Mucosa of rectum (tissue), 2 donors: ENCODE results near the gene ATP1A4.

ENCODE experiments used
- H3K27ac ChIP-seq, 2 donors: one replicate each; pipeline ENCODE4 v1.7.0; 2013; ENCODE audit warnings: inconsistent platforms in 2 of 2, low read depth in 2 of 2, low read length in 2 of 2
- H3K27me3 ChIP-seq, 2 donors: one replicate each; pipeline ENCODE4 v1.7.0; 2013; ENCODE audit warnings: low read length in 2 of 2; ENCODE audit not compliant: control insufficient read depth in 2 of 2, insufficient read depth in 2 of 2
- H3K36me3 ChIP-seq, 2 donors: one replicate each; pipeline ENCODE4 v1.7.0; 2013; ENCODE audit warnings: low read length in 2 of 2; ENCODE audit not compliant: control insufficient read depth in 2 of 2, insufficient read depth in 2 of 2
- H3K4me1 ChIP-seq, 2 donors: one replicate each; pipeline ENCODE4 v1.7.0; 2013; ENCODE audit warnings: low read length in 2 of 2, mild to moderate bottlenecking in 1 of 2; ENCODE audit not compliant: control insufficient read depth in 2 of 2, insufficient read depth in 2 of 2
- H3K4me3 ChIP-seq, 2 donors: one replicate each; pipeline ENCODE4 v1.7.0; 2013; ENCODE audit warnings: low read length in 2 of 2
- H3K9ac ChIP-seq, 2 donors: one replicate each; pipeline ENCODE4 v1.7.0; 2013; ENCODE audit warnings: low read length in 2 of 2, low read depth in 1 of 2, mild to moderate bottlenecking in 1 of 2
- H3K9me3 ChIP-seq, 2 donors: one replicate each; pipeline ENCODE4 v1.7.0; 2013; ENCODE audit warnings: low read length in 2 of 2; ENCODE audit not compliant: control insufficient read depth in 2 of 2
- donor health status: healthy.
- donor health status: Normal muscosa, but diverticular disease.

The ATP1A4 gene

GRCh38 chr1:160113407-160113806 lies 38.0 kb upstream of the ATP1A4 start:
- Histone ChIP-seq H3K4me3 (no peak overlapping the region), H3K27ac (no peak overlapping the region), H3K4me1 (no peaks in the 10 kb centered on the region), H3K27me3 (peaks cover 6 to 9% of the 10 kb centered on the region in 2 donors), H3K9me3 (no peaks in the 10 kb centered on the region), H3K9ac (no peak overlapping the region), H3K36me3 (no peaks in the 10 kb centered on the region)

GRCh38 chr1:160114085-160114484 lies 37.3 kb upstream of the ATP1A4 start:
- Histone ChIP-seq H3K27ac (no peak overlapping the region), H3K4me1 (no peaks in the 10 kb centered on the region), H3K9me3 (no peaks in the 10 kb centered on the region), H3K36me3 (no peaks in the 10 kb centered on the region), H3K4me3 (no peak overlapping the region), H3K9ac (no peak overlapping the region), H3K27me3 (peaks cover 6 to 9% of the 10 kb centered on the region in 2 donors)

GRCh38 chr1:160115545-160116282 lies 35.7 kb upstream of the ATP1A4 start, which contains the start of gene ATP1A2:
Gene ATP1A2, plus strand, starts transcription at chr1:160115759. Its CDS starts 103 bp downstream, at chr1:160115862.
- Histone ChIP-seq H3K27me3 (peaks cover 6 to 9% of the 10 kb centered on the region in 2 donors), H3K4me1 (no peaks in the 10 kb centered on the region), H3K9ac (no peak within 1 kb of the TSS), H3K9me3 (no peaks in the 10 kb centered on the region), H3K4me3 (peak within 1 kb of the TSS; percentile 24 to 42), H3K36me3 (no peaks in the 10 kb centered on the region), H3K27ac (peak within 1 kb of the TSS in 1 of 2 donors; percentile 17)

GRCh38 chr1:160116283-160117147 lies 34.9 kb upstream of the ATP1A4 start:
- Histone ChIP-seq H3K4me1 (no peaks in the 10 kb centered on the region), H3K9me3 (no peaks in the 10 kb centered on the region), H3K36me3 (no peaks in the 10 kb centered on the region), H3K27ac (peak overlapping the region in 1 of 2 donors; percentile 17), H3K27me3 (peaks cover 6 to 9% of the 10 kb centered on the region in 2 donors), H3K4me3 (peak overlapping the region; percentile 17 to 42), H3K9ac (no peak overlapping the region)

GRCh38 chr1:160117300-160117699 lies 34.1 kb upstream of the ATP1A4 start:
- Histone ChIP-seq H3K4me3 (peak overlapping the region in 1 of 2 donors; percentile 42), H3K27ac (no peak overlapping the region), H3K9ac (no peak overlapping the region), H3K36me3 (no peaks in the 10 kb centered on the region), H3K9me3 (no peaks in the 10 kb centered on the region), H3K4me1 (no peaks in the 10 kb centered on the region), H3K27me3 (peaks cover 6 to 9% of the 10 kb centered on the region in 2 donors)

- Histone ChIP-seq H3K27ac (no peak overlapping the region), H3K4me1 (no peaks in the 10 kb centered on the region), H3K4me3 (no peak overlapping the region), H3K9me3 (no peaks in the 10 kb centered on the region), H3K27me3 (peaks cover 6 to 9% of the 10 kb centered on the region in 2 donors), H3K9ac (no peak overlapping the region), H3K36me3 (no peaks in the 10 kb centered on the region)
Observed at GRCh38 chr1:160117709-160118183, 33.7 kb upstream of the ATP1A4 start.

GRCh38 chr1:160118928-160119327 lies 32.5 kb upstream of the ATP1A4 start:
- Histone ChIP-seq H3K9ac (no peak overlapping the region), H3K27me3 (peaks cover 6 to 9% of the 10 kb centered on the region in 2 donors), H3K4me3 (no peak overlapping the region), H3K9me3 (no peaks in the 10 kb centered on the region), H3K4me1 (no peaks in the 10 kb centered on the region), H3K36me3 (no peaks in the 10 kb centered on the region), H3K27ac (no peak overlapping the region)

- no peak overlapping the region for H3K4me3 ChIP-seq
- H3K4me1 ChIP-seq, result no peaks in the 10 kb centered on the region
- no peak overlapping the region for H3K27ac ChIP-seq
- H3K27me3 ChIP-seq, result peaks cover 5 to 6% of the 10 kb centered on the region in 2 donors
- H3K9ac ChIP-seq, result no peak overlapping the region
- H3K9me3 ChIP-seq, result no peaks in the 10 kb centered on the region
- no peaks in the 10 kb centered on the region for H3K36me3 ChIP-seq
Observed at GRCh38 chr1:160120797-160121196, 30.6 kb upstream of the ATP1A4 start.

- Histone ChIP-seq H3K4me1 (no peaks in the 10 kb centered on the region), H3K27ac (no peak overlapping the region), H3K9me3 (no peaks in the 10 kb centered on the region), H3K4me3 (no peak overlapping the region), H3K9ac (no peak overlapping the region), H3K36me3 (no peaks in the 10 kb centered on the region), H3K27me3 (peaks cover 5 to 6% of the 10 kb centered on the region in 2 donors)
Observed at GRCh38 chr1:160121388-160121787, 30.0 kb upstream of the ATP1A4 start.

- H3K36me3 ChIP-seq, result no peaks in the 10 kb centered on the region
- no peaks in the 10 kb centered on the region for H3K27me3 ChIP-seq
- H3K9ac ChIP-seq, result no peak overlapping the region
- no peaks in the 10 kb centered on the region for H3K4me1 ChIP-seq
- H3K9me3 ChIP-seq, result no peaks in the 10 kb centered on the region
- no peak overlapping the region for H3K4me3 ChIP-seq
- no peak overlapping the region for H3K27ac ChIP-seq
Observed at GRCh38 chr1:160122978-160123495, 28.4 kb upstream of the ATP1A4 start.
